ENCODE measurements around the gene CERS1.

CERS1 gene

GRCh38 chr19:18870531-18871172, 25.3 kb downstream of the CERS1 start:
- DNase-seq (ENCODE audit: low read depth in 2 of 2): no peak

- DNase-seq (ENCODE audit: low read depth in 2 of 2): no peak
Observed at GRCh38 chr19:18869781-18870530, 26.0 kb downstream of the CERS1 start.

- DNase-seq (ENCODE audit: low read depth in 2 of 2): no peak
Observed at GRCh38 chr19:18869023-18869618, 26.8 kb downstream of the CERS1 start.

- DNase-seq (ENCODE audit: low read depth in 2 of 2): no peak
Observed at GRCh38 chr19:18868380-18869022, 27.5 kb downstream of the CERS1 start.

GRCh38 chr19:18867751-18868150, 28.2 kb downstream of the CERS1 start:
- no peak for DNase-seq (ENCODE audit: low read depth in 2 of 2)

- no peak for DNase-seq (ENCODE audit: low read depth in 2 of 2)
Observed at GRCh38 chr19:18867199-18867598, 28.8 kb downstream of the CERS1 start.

GRCh38 chr19:18866800-18867123, 29.2 kb downstream of the CERS1 start:
- no peak for DNase-seq (ENCODE audit: low read depth in 2 of 2)

- peak; percentile 52 for DNase-seq (ENCODE audit: low read depth in 2 of 2)
Observed at GRCh38 chr19:18865973-18866799, 29.8 kb downstream of the CERS1 start.

- DNase-seq (ENCODE audit: low read depth in 2 of 2): no peak
Observed at GRCh38 chr19:18865106-18865972, 30.6 kb downstream of the CERS1 start.

- no peak for DNase-seq (ENCODE audit: low read depth in 2 of 2)
Observed at GRCh38 chr19:18863843-18864362, 32.1 kb downstream of the CERS1 start.

GRCh38 chr19:18862976-18863842, 32.7 kb downstream of the CERS1 start:
- DNase-seq (ENCODE audit: low read depth in 2 of 2): no peak

GRCh38 chr19:18861917-18862316, 34.0 kb downstream of the CERS1 start:
- DNase-seq (ENCODE audit: low read depth in 2 of 2): no peak

GRCh38 chr19:18861235-18861634, 34.7 kb downstream of the CERS1 start:
- no peak for DNase-seq (ENCODE audit: low read depth in 2 of 2)

- no peak for DNase-seq (ENCODE audit: low read depth in 2 of 2)
Observed at GRCh38 chr19:18860725-18861124, 35.2 kb downstream of the CERS1 start.

GRCh38 chr19:18860302-18860700, 35.7 kb downstream of the CERS1 start:
- no peak for DNase-seq (ENCODE audit: low read depth in 2 of 2)

GRCh38 chr19:18859676-18860301, 36.2 kb downstream of the CERS1 start:
- DNase-seq (ENCODE audit: low read depth in 2 of 2): no peak

GRCh38 chr19:18858906-18859646, 36.9 kb downstream of the CERS1 start:
- DNase-seq (ENCODE audit: low read depth in 2 of 2): no peak

- no peak for DNase-seq (ENCODE audit: low read depth in 2 of 2)
Observed at GRCh38 chr19:18857223-18857622, 38.7 kb downstream of the CERS1 start.
